Neuronal stem cell (in vitro differentiated cells): ENCODE results near the gene CDC42BPA.

Source experiments
- DNase-seq: peaks from one replicate; pipeline ENCODE4 v3.0.0-alpha.2; 2013; ENCODE audit warnings: low spot score
- H2AFZ ChIP-seq: one replicate; pipeline ENCODE4 v1.6.1; 2013; ENCODE audit warnings: mild to moderate bottlenecking, low read length, inconsistent platforms
- H2AK5ac ChIP-seq: 2 replicates; pipeline ENCODE4 v1.6.1; 2013; ENCODE audit warnings: low read depth, mild to moderate bottlenecking, inconsistent platforms, low read length, moderate library complexity, mixed read lengths
- H2BK120ac ChIP-seq: 2 replicates; pipeline ENCODE4 v1.6.1; 2013; ENCODE audit warnings: low read depth, mild to moderate bottlenecking, inconsistent platforms, low read length, moderate library complexity, mixed read lengths
- H2BK12ac ChIP-seq: one replicate; pipeline ENCODE4 v1.6.1; 2013; ENCODE audit warnings: low read length, inconsistent platforms
- H2BK15ac ChIP-seq: 2 replicates; pipeline ENCODE4 v1.6.1; 2013; ENCODE audit warnings: mild to moderate bottlenecking, low read length, inconsistent platforms, mixed read lengths
- H2BK5ac ChIP-seq: one replicate; pipeline ENCODE4 v1.6.1; 2013; ENCODE audit warnings: inconsistent platforms, mild to moderate bottlenecking, low read length, moderate library complexity
- H3K14ac ChIP-seq: one replicate; pipeline ENCODE4 v1.6.1; 2013; ENCODE audit warnings: low read length, inconsistent platforms
- H3K18ac ChIP-seq: 2 replicates; pipeline ENCODE4 v1.6.1; 2013; ENCODE audit warnings: low read length, inconsistent platforms
- H3K23ac ChIP-seq: 2 replicates; pipeline ENCODE4 v1.6.1; 2013; ENCODE audit warnings: low read depth, mild to moderate bottlenecking, mixed read lengths, low read length, inconsistent platforms; ENCODE audit not compliant: poor library complexity
- H3K27ac ChIP-seq: replicated peaks from 3 replicates; pipeline ENCODE4 v1.5.1; 2013; ENCODE audit warnings: low read length, inconsistent platforms
- H3K27me3 ChIP-seq, 3 experiments: 2 replicates each; pipeline ENCODE4 v1.6.1; 2013; ENCODE audit warnings: low read length in 3 of 3, mild to moderate bottlenecking in 2 of 3, inconsistent platforms in 1 of 3, low read depth in 1 of 3, mixed read lengths in 1 of 3, moderate library complexity in 1 of 3; ENCODE audit not compliant: control insufficient read depth in 3 of 3, insufficient read depth in 3 of 3
- H3K36me3 ChIP-seq, 2 donors: replicated peaks in 1 of 2; 2 replicates each; pipeline ENCODE4 v1.6.1; 2013; ENCODE audit warnings: low read length in 2 of 2; ENCODE audit not compliant: control insufficient read depth in 2 of 2, insufficient read depth in 2 of 2
- H3K4ac ChIP-seq: 2 replicates; pipeline ENCODE4 v1.6.1; 2013; ENCODE audit warnings: inconsistent platforms, mild to moderate bottlenecking, low read length, moderate library complexity
- H3K4me1 ChIP-seq, 2 donors: 1 replicate in 1 of 2; 2 replicates in 1 of 2; pipeline ENCODE4 v1.6.1; 2013; ENCODE audit warnings: low read length in 2 of 2, low read depth in 1 of 2; ENCODE audit not compliant: control insufficient read depth in 2 of 2, insufficient read depth in 1 of 2
- H3K4me2 ChIP-seq: one replicate; pipeline ENCODE4 v1.6.1; 2013; ENCODE audit warnings: mild to moderate bottlenecking, low read length, inconsistent platforms; ENCODE audit not compliant: insufficient read depth, poor library complexity, severe bottlenecking
- H3K4me3 ChIP-seq, 2 donors: 2 replicates each; pipeline ENCODE4 v1.5.1; 2013; ENCODE audit warnings: low read length in 2 of 2, mild to moderate bottlenecking in 2 of 2, inconsistent platforms in 1 of 2, moderate library complexity in 1 of 2
- H3K79me1 ChIP-seq: one replicate; pipeline ENCODE4 v1.6.1; 2013; ENCODE audit warnings: low read depth, mild to moderate bottlenecking, inconsistent platforms, low read length, moderate library complexity
- H3K9ac ChIP-seq: one replicate; pipeline ENCODE4 v1.6.1; 2013; ENCODE audit warnings: mild to moderate bottlenecking, low read depth, low read length, inconsistent platforms; ENCODE audit not compliant: poor library complexity
- H3K9me3 ChIP-seq, 2 donors: replicated peaks in 1 of 2; 2 replicates each; pipeline versions ENCODE3 to v1.6.1; 2013; ENCODE audit warnings: low read length in 2 of 2, mild to moderate bottlenecking in 2 of 2, inconsistent platforms in 1 of 2, low read depth in 1 of 2, mixed read lengths in 1 of 2, moderate library complexity in 1 of 2; ENCODE audit not compliant: control insufficient read depth in 2 of 2, insufficient read depth in 1 of 2
- H4K8ac ChIP-seq: one replicate; pipeline ENCODE4 v1.6.1; 2013; ENCODE audit warnings: low read depth, mild to moderate bottlenecking, inconsistent platforms, low read length, moderate library complexity
- H4K91ac ChIP-seq: one replicate; pipeline ENCODE4 v1.6.1; 2013; ENCODE audit warnings: low read length, low read depth, mild to moderate bottlenecking, inconsistent platforms; ENCODE audit not compliant: poor library complexity
- WGBS, 2 donors: extraction: QIAGEN DNeasy Blood & Tissue Kit; methylation state at CpG; one replicate each; pipeline ENCODE4 v1.1.7; 2013; ENCODE audit warnings: missing lambda C conversion rate in 2 of 2, mixed read lengths in 1 of 2; ENCODE audit not compliant: insufficient read length in 2 of 2, insufficient replicate concordance in 1 of 2; ENCODE audit errors: extremely low coverage in 2 of 2; 5-methylcytosine and 5-hydroxymethylcytosine counted together

The CDC42BPA gene

DNA sequence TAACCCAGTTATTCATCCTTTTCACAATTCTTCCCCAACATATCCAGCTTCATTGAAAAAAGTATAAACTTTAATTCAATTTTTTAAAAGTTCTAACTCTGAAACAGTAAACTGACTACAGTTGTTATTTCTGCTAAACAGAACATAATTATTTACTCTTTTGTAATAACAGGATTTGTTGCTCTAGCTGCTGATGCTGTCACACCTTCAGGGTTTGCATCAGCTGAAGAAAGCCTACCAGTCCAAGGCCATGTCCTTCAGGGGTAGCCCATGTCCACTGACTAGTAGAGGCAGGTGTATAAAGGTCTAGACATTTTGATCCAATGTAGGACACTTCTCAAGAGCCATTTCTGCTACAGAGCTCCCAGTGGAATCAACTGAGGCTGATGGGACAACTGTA lies 107.7 kb downstream of the CDC42BPA start:
- no peak overlapping the region for H3K9ac ChIP-seq
- H3K4me1 ChIP-seq: no peaks in the 10 kb centered on the region
- H3K14ac ChIP-seq: no peak overlapping the region
- H2AK5ac ChIP-seq: no peak overlapping the region
- no peak overlapping the region for H2BK5ac ChIP-seq
- H2BK15ac ChIP-seq: no peak overlapping the region
- DNase-seq: no peak
- H3K36me3 ChIP-seq: peaks cover 2 to 19% of the 10 kb centered on the region in 2 donors
- no peak overlapping the region for H2BK12ac ChIP-seq
- H2AFZ ChIP-seq: no peak overlapping the region
- H3K4me2 ChIP-seq: no peak overlapping the region
- H3K4ac ChIP-seq: no peak overlapping the region
- H3K23ac ChIP-seq: no peak overlapping the region
- no peak overlapping the region for H3K27ac ChIP-seq
- H3K79me1 ChIP-seq: peaks cover 2% of the 10 kb centered on the region
- H3K9me3 ChIP-seq: peaks cover 0 to 6% of the 10 kb centered on the region in 2 donors
- no peak overlapping the region for H3K4me3 ChIP-seq
- no peak overlapping the region for H3K18ac ChIP-seq
- H2BK120ac ChIP-seq: no peak overlapping the region
- no peak overlapping the region for H4K8ac ChIP-seq
- no peak overlapping the region for H4K91ac ChIP-seq
- H3K27me3 ChIP-seq: no peaks in the 10 kb centered on the region

DNA sequence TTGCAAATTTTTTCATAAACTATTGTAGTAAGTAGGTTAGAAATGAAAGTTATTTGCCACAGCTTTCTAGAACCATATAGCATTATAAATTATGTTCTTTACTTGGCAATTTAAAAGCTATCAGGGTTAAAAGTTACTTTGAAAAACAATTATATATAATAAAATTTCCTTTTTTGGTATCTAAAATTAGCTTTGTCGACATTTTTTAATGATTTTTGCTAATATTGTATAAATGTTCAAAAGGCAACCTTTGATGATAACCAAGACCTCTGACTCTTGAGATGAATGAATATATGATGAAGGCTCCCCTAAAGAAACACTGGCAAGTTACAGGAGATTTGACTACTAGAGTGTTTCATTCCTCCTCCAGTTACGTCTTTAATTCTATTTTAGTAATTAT lies 121.2 kb downstream of the CDC42BPA start:
- no peak overlapping the region for H3K9ac ChIP-seq
- no peaks in the 10 kb centered on the region for H3K27me3 ChIP-seq
- no peaks in the 10 kb centered on the region for H3K79me1 ChIP-seq
- no peak overlapping the region for H2BK15ac ChIP-seq
- no peak overlapping the region for H3K27ac ChIP-seq
- H2AK5ac ChIP-seq: no peak overlapping the region
- no peak overlapping the region for H3K4ac ChIP-seq
- no peak overlapping the region for H2BK12ac ChIP-seq
- H3K23ac ChIP-seq: no peak overlapping the region
- no peak overlapping the region for H2AFZ ChIP-seq
- H4K8ac ChIP-seq: no peak overlapping the region
- H3K18ac ChIP-seq: no peak overlapping the region
- H3K36me3 ChIP-seq: peaks cover 0 to 25% of the 10 kb centered on the region in 2 donors
- H3K4me3 ChIP-seq: no peak overlapping the region
- H3K4me2 ChIP-seq: no peak overlapping the region
- no peak overlapping the region for H2BK5ac ChIP-seq
- no peak for DNase-seq
- H3K9me3 ChIP-seq: no peaks in the 10 kb centered on the region
- H3K14ac ChIP-seq: no peak overlapping the region
- WGBS, 2 donors: no CpG with 5 or more reads among the region's 2 CpGs
- no peaks in the 10 kb centered on the region for H3K4me1 ChIP-seq
- H4K91ac ChIP-seq: no peak overlapping the region
- no peak overlapping the region for H2BK120ac ChIP-seq

DNA sequence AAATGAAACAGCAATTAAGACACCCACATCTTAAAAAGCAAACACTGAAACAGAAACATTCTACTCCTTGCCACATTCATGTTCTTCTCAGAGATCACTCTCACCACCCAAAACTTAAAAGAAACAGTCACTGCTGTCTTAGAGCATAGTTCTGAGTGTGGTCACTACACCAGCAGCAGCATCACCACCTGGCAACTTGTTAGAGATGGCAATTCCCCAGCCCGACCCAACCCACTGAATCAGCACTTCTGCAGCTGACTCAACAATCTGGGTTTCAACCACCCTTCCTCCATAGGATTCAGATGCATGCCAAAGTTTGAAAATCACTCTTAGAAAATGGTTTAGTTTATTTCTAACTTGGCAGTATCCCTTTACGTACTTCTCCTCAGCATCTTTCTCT lies 126.1 kb downstream of the CDC42BPA start:
- no peak overlapping the region for H3K9ac ChIP-seq

DNA sequence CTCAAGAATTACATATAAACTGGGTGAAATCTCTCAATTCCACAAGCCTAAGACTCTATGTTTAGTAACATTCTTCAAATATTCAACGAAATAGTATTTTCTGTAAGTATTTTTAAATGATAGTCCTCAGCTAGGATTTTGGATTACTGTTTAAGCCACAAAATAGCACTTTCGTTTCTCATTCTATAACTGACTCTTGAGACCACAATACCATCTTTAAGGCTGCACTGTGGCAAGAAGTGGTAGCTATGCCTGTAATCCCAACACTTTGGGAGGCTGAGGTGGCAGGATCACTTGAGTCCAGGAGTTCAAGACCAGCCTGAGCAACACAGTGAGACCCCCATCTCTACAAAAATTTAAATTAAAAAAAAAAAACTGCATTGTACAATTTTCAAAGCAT lies 126.7 kb downstream of the CDC42BPA start:
- Histone ChIP-seq H2AK5ac (no peak overlapping the region), H3K9me3 (no peaks in the 10 kb centered on the region), H3K79me1 (no peaks in the 10 kb centered on the region), H3K4ac (no peak overlapping the region), H3K27ac (no peak overlapping the region), H3K9ac (no peak overlapping the region), H4K91ac (no peak overlapping the region), H3K18ac (no peak overlapping the region), H3K23ac (no peak overlapping the region), H3K4me2 (no peak overlapping the region), H2BK12ac (no peak overlapping the region), H3K27me3 (no peaks in the 10 kb centered on the region), H2BK120ac (no peak overlapping the region), H2AFZ (no peak overlapping the region), H3K4me3 (no peak overlapping the region), H2BK15ac (no peak overlapping the region), H3K14ac (no peak overlapping the region), H2BK5ac (no peak overlapping the region), H4K8ac (no peak overlapping the region), H3K36me3 (peaks cover 0 to 23% of the 10 kb centered on the region in 2 donors), H3K4me1 (no peaks in the 10 kb centered on the region)
- WGBS, 2 donors: no CpG with 5 or more reads among the region's 2 CpGs
- DNase-seq: no peak

More for the DNA sequence above, 126.1 kb downstream of the CDC42BPA start:
- no peak overlapping the region for H4K91ac ChIP-seq
- peaks cover 0 to 23% of the 10 kb centered on the region in 2 donors for H3K36me3 ChIP-seq
- no peak overlapping the region for H2BK120ac ChIP-seq
- H3K23ac ChIP-seq: no peak overlapping the region
- H2BK5ac ChIP-seq: no peak overlapping the region
- H4K8ac ChIP-seq: no peak overlapping the region
- no peaks in the 10 kb centered on the region for H3K27me3 ChIP-seq
- H3K4ac ChIP-seq: no peak overlapping the region
- no peak overlapping the region for H3K18ac ChIP-seq
- H2AFZ ChIP-seq: no peak overlapping the region
- no peak overlapping the region for H3K4me3 ChIP-seq
- no peak overlapping the region for H2AK5ac ChIP-seq
- DNase-seq: no peak
- no peak overlapping the region for H3K14ac ChIP-seq
- H2BK12ac ChIP-seq: no peak overlapping the region
- no peaks in the 10 kb centered on the region for H3K79me1 ChIP-seq
- no CpG with 5 or more reads among the region's 2 CpGs for WGBS, 2 donors
- no peak overlapping the region for H3K4me2 ChIP-seq
- H2BK15ac ChIP-seq: no peak overlapping the region
- H3K9me3 ChIP-seq: no peaks in the 10 kb centered on the region
- H3K4me1 ChIP-seq: no peaks in the 10 kb centered on the region
- H3K27ac ChIP-seq: no peak overlapping the region
